HG03139 (cell line): ENCODE data around the gene SH3RF3.
A peak's percentile ranks its signal among the peaks of the same experiment; 100 is the strongest.

Experiments used
- ATAC-seq: cut with Tn5 transposase; IDR thresholded peaks from one replicate; pipeline ENCODE4 v1.9.1; 2021; ENCODE audit not compliant: unreplicated experiment

Gene SH3RF3

DNA sequence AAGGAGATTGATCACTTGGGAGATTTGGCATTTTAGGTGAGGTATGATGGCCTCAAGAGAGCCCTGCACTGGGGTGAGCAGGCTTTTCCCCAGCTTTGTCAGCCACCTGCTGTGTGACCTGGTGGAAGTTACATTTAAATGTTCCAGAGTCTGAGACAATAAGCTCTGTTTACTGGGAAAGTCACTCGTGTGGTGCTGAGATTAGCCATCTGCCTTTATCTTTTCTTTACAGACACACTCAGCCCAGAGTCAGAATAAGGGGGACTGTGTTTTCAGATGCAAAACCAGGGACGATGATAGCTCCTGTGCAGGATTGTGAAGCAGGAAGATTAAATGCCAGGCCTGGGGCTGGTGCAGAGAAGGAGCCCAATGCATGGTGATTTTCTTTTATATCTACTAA, 47.9 kb downstream of the SH3RF3 start:
- ATAC-seq: no peak

DNA sequence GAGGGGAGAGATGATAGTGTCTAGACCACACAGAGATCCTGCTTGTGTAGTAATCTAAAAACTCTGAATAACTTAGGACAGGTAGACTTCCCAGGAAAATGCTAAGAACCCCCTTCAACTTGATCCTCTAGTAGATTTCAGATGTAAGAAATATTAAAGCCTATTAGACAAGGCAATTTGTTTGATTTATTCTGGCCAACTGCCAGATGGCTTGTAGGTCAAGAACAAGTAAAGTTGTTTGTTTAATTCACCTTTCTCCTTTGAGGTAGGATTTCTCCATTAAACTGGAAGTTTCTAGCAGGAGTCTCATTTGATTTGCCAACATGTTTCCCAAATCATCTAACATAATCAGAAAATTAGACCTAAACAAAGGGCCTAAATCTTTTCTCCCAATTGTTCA, 48.6 kb downstream of the SH3RF3 start:
- ATAC-seq: no peak

DNA sequence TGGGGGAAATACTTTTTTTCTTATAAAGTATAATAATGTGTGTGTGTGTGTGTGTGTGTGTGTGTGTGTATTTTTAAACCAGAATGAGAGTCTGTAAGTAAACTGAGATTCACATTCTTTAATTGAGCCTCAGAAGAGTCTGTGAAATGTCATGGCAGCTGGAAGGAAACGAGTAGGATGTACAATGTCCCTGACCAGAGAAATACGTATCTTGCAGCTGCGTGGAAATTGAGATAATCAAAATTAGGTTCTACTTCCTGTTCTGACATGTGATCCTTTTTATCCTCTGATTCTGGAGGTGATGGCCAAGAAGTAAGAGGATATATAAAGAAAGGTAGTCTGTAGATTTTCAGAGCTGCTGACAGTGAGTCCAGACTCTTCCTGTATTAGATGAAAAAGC, 50.0 kb downstream of the SH3RF3 start:
- ATAC-seq: no peak

DNA sequence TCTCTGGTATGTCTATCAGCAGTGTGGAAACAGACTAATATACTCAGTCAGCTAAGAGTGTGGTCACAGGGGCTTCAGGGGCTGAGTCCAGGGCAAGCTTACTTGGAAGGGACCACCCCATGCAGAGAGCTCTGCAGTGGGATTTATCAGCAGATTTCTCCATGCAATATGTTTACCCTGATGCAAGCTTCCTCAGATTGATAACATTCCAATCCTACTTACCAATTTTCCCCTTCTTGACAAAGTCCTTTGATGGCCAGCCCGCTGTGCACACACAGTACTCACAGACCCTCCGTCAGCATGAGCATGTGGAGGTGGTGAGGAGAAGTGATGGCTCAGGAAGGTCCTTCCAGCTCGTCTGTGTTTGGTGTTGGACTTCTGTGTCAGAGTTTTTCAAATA, 51.8 kb downstream of the SH3RF3 start:
- ATAC-seq: no peak

DNA sequence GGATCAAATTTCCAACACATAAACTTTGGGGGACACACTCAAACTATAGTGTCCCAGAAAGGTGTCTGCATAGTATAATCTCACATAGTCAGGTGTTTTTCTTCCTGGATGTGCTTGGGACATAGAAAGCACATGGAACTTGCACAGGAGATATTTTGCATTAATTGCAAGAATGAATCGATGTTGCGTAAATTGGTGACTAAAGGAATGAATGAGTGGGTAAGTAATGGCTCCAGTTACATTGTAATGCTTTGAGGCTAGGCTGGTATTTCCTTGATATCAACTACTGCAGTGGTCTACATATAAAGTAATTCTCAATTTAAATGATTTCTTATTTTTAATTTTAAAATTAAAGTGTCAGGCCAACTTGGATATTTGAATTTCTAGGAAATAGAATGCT, 53.4 kb downstream of the SH3RF3 start:
- no peak for ATAC-seq

DNA sequence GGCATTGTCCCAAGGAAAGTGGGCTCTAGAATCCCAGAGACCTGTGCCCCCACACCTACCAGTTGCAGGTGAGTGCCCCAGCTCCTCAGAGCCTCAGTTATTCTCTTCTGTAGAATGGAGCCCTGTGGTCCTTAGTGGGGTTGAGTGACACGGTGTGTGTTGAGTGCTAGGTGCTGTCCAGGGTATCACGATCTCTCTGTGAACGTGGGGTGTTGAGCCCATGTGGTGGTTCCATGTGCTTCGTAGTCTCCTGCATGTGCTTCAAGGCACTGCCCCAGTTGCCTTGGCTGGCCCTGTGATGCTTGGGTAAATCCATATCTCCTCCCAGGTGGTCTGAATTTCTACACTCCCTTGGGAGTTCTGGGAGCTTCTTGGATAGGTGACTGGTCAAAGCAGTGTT, 54.9 kb downstream of the SH3RF3 start:
- no peak for ATAC-seq

DNA sequence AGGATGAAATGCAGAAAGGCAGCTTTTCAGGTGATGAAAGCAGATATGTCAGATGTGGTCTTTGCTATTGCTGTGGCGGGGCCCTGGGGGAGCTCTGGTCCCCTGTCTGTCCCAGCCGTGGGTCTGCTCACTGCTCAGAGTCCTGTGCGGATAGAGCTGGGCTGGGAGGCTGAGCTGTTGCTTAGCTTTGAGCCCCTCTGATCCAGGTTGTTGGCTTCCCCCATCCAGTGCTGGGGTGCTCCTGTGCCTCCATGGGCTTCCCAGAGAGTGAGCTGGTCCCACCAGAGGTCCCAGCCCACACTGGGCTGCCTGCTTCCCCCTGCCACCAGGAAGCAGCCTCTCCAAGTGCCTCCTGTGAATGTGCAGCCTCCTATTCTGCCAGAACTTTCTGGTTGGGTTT, 55.4 kb downstream of the SH3RF3 start:
- no peak for ATAC-seq

DNA sequence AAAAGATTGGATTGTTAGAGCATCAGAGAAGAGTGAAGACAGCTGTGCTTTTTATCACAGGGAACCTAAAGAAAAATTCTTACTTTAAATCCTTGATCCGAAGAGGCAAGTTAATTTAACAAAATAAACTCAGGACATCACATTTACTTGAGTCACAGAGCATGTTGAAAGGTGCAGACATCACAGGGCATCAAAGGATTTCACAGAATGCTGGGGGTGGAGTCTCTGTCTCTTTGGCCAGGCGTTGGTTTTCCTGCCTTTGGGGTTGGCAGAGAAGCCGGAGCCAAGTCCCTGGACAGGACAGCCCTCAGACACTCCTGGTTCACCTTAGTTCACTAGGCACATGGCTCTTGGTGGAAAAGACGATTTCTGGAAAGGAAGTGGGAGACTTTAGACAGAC, 56.3 kb downstream of the SH3RF3 start:
- ATAC-seq: no peak

DNA sequence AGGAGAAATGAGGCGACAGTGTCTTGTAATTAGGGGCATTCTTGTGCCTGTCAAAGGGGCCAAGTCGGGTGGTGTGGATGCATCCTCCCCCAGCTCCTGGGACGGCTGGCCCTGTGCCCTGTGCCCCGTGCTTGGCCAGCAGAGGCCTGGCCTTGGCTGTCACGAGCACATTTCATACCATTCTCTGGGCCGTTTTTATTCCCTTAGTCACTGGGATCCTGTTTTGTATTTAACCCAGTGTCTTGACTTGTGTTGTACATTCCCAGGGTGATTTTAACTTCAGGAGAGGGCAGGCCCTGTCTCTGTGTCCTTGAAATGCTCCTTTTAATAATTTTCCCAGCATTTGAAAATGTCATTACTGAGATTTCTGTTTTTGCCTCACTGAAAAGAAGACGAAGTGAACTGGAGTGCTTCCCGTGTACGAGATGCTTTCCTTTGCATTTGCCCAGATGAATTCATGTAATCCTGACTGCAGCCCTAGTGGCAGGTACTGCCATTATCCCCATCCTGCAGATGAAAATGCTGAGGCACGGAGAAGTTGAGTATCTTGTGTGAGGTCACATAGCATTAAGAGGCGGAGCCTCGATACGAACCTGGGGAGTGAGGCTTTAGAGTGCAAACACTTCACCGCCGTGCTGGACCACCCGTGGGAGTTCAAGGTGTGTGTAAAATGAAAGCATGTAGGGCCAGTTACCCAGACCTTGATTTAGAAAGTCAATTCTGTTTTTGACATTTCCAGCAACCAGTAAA, 57.0 kb downstream of the SH3RF3 start:
- no peak for ATAC-seq

DNA sequence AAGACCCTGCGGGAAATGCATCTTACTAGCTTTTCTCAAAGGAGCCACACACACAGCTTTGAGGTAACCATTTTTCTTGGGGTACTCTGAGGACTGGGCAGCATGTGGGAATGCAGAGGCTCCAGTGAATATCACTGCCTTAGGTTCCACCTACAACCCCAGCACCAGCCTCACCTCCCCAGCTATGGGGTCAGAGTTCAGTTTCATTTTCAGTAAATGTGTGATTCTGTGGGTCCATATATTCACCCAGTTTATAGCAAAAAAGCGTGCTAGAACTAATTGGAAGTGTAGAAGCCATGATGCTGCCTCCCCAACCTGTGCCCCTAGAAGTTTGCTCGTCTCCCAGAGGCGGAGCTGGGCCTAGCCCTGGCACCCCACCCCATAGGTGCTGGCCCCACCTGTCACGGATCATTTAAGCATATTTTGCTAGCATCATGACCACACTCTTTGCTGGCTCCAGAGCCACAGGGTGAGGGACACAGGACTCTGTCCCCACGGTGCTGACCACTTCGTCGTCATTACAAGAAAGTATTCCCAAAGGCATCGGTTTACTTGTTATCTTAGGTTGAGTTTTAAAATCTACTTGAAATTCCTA, 57.7 kb downstream of the SH3RF3 start:
- no peak for ATAC-seq

DNA sequence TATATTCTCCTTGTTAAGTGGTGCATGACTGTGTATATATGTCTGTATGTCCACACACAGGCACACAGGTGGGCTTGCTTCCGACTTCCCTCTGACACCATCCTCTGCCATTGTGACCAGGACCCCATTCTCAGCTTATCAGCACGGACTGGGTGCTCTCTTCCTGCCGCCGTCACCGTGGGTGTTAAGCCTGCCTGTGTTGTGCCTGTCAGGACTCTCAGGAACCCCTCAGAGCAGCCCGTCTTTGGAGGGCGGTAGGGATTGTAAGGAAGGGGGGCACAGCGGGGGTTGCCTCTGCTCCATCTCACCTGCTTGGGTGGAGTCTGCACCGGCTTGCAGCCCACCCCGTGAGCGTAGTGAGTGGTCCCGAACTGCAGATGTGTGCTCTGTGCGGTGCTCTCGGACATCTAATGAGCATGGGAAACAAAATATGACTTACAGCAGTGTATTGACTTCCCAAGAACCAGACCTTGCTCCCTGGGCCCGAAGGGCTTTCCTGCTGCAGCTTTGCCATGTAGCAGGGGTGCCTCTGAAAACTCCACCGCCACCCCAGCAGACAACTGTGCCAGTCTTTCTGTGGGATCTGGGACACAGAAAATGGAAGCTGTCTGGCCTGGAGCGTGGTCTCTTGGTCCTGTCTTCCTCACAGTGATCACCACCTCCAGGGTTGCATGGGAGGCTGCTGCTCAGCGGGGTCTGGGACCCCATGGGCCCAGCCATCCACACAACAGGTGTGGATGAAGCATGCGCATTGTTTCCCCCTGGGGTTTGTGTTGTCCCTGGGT, 58.9 kb downstream of the SH3RF3 start:
- ATAC-seq: no peak

DNA sequence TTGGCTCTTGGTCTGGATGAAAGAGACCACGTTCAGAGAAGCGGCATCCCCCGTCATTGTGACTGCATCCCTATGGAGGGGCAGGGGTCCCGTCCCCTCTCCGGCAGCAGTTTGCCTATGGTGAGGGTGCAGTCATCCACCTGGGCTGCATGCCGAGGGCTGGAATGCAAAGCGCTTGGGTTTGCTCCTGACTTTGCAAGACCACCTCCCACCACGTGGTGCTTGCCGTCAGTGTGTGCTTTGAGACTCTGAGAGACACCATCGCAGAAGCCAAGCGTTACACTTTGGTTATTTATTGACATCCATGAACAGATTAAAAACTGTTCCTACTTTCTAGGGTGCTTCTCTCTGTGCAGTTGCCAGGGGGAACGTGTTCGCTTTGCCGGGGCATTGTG, 59.5 kb downstream of the SH3RF3 start:
- no peak for ATAC-seq

DNA sequence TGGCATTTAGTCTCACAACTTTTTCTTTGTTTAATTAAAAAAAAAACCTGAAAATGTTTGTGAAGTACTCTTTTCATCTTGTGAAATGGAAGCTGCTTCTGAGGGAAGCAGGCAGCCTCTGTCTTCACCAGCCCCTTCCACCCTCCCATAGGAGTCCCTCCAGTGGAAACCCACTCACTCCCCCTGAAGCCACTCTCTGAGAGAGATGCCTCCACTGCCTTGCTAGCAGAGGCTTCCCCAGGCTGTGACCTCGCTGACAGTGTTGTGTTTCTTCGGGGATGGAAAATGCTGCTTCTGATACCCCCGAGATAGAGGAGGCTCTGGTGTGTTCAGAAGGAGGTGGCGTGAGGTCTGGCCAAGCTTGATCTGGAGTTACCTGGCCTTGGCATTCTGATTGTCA, 59.9 kb downstream of the SH3RF3 start:
- ATAC-seq: no peak

DNA sequence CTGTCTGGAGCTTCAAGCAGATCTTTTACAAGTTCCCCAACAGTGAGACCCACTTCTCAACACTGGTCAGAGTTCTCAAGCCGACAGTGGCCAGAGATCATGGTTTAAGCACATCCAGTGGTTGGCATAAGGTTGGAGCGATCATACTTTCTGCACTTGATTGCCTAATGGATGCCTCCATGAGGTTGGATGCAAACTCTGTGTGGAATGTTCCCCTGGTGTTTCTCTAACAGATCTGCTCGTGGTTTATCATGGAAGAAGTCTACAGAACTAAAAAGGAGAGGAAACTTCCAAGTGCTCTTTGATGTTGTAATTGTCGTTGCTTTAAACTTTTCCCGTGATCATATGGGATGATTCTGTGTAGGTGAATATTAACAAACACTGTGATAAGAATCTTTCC, 60.7 kb downstream of the SH3RF3 start:
- no peak for ATAC-seq

DNA sequence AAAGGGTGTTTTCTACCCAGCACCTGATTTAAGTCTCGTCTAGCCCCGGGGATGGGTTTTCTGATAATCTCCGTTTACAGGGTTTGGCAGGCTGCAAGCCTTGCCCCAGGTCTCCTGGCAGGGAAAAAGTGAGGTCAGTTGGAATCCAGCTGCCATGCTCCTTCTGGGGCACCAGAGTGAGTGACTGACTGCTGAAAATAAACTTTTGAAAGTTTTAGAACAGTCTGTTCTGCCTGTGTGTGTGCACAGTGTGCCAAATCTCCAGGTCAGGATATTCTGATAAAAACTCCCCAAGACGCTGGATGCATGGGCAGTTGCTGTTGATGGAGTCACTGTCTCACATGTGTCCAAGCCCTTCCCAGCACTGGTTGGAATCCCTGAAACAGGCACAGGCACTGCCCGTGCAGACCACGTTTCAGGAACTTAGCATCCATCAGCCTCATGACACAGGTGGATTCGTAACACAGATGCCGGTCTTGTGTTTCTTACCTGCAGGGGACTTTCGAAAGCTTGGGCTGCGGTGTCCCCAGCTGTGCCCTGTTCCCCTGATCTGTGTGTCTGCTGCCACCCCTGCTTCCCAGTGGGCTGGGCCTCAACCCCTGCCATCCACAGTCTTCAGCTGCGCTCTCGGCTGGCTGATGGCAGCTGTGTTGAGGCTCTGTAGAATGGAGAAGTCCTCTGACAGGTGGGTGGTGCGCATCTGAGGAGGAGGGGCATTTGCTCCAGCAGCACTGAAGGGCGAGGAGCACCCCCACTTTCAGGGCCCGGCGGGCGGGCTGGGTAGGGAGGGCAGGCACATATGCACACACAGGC, 65.0 kb downstream of the SH3RF3 start:
- ATAC-seq: peak; percentile 53

DNA sequence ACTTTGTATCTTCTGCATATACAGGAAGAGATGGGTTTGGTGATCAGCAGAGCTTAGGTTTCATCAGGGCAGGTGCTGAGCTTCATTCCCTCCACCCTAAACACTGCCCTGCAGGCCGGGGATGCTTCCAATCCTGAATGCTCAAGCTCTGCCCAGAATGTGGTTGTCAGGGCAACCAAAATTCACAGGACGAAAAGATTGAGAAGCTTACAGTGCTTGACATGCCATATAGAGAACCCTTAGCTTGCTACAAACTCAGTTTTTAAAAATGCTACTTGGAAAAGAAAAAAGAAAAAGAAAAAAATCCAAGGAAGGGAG, 65.6 kb downstream of the SH3RF3 start:
- no peak for ATAC-seq

DNA sequence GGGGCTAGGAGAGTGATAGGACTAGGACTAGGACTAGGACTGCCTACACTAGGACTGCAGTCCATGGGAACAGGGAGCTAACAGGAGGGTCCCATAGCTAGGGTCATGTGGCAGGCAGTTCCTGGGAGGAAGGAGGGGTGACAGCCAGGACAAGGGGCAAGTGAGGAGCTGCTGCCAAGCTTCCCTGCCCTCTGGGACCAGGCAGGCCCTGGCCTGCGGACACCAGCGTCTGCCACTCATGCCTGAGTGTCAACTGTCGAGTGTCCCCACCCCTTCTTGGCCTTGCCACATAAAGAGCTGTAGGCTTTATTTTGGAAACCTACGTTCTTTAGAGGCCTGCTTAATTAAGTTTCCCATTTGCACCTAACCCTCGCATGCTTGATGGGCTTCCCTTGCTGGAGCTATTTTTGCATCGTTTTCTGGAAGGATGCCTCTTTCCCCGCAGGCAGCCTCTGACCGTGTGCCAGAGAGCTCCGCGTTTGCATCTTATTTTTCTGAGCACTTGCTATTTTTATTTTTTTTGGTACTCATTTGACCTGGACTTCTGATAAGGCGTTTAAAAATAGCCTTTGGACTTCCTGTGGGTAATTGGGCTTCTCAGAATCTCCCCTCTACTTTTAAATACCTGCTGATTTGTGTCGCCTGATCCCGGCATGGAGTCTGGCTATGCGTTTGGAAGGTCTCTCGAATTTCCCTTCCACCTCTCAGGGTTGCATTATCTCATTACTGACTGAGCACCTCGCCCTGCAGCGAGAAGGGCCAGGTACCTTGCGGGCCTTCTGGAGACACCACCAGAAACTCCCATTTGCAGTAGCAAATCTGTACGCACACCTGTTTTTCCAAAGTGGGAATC, 66.4 kb downstream of the SH3RF3 start:
- ATAC-seq: no peak

DNA sequence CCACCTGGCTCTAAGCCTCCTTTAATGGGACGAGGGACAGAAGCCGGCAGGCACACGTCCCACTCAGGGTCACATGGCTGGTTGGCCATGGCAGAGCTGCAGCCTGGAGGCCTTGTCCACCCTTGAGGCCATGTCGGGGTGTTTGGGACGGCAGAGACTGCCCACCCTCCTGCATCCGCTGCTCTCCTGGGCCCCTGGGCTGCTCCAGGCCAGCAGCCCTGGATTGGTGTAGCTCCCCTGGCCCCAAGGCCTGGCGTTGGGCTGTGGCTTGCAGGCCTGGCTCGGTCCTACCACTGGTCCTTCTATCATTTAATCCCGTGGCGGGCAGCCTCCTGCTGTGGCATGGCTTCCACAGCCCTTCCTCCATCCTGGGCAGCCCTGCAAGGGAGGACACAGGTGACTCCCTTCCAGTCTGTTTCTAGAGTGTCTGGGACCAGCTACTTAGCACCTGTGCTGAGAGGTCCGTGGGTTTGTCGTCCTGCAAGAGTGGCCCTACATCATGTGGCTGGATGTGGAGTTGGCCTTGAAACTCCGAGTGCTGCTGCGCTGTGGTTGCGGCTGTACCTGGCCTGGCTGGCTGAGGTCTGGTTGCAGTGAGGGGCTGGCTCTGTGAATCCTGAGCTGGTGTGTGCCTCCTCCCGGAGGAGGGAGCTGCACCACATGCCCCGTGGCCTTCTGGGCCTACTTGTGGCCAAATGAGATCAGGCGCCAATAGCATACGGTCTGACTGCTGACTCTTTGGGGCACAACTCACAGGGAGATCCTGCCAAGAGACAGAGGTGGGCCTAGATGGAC, 67.3 kb downstream of the SH3RF3 start:
- no peak for ATAC-seq

DNA sequence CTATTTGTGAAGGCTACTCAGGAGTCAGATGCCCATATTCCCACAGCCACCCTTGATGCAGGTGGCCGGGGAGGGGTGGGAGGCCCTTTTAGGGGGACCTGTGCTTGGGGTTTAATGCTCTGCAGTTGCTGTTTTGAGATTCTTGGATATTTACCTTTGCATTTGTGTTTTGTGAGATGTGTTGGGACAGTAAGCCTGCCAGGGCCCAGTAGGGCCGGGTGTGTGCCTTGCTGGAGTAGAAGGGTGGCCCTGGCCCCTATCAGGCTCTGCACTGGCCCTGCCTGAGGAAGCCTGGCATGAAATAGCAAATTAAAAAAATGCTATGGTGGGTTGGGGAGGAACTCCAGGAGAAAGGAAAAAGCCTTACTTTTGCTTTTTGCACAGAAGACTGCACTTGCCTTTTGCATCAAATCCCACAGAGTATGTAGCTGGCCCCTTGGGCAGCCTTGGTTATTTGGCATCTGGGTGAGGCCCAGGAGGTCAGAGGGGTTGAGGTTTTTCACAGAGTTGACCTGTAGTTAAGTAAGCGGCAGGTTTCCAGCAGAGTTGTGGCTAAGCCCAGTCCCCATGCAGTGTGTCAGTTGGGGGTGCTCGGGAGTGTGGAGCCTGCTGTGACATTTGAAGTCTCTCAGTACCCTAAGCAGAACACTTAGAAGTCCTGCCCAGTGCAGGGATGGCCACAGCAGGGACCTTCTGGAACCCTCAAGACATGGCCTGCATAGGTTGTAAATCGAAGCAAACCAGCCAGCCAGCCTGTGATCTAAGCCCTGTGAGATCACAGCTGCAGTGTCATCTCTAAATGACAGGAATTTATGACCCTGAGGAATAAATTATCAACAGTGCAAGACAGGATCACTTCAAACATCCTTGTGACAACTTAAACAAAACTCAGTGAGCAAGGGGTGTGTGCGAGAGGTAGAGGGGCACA, 68.8 kb downstream of the SH3RF3 start:
- no peak for ATAC-seq
